Glomerular endothelial cell (primary cell): ENCODE results near the gene MYO1E. TPM values are rescaled to one million over a fixed set of nuclear protein-coding genes. Genes with fewer than 3 reads are reported as not detected.
"Not testable (repeated sequence)": the region's sequence is repeated elsewhere in the genome, so short reads cannot be mapped to it uniquely, and the experiment has no call there.

Source experiments
- DNase-seq: peaks from one replicate; pipeline ENCODE4 v3.0.0-alpha.2; 2011; ENCODE audit warnings: low read depth, low spot score; ENCODE audit errors: extremely low read depth
- total RNA-seq: library from RNA; depleted of rRNA; stranded (reverse); fragments of >200 nt; gene quantifications from 2 replicates; pipeline ENCODE4 v1.2.3, GENCODE V29; 2015

The MYO1E gene
- total RNA-seq, 1 donor from 2014 or later, result 137 TPM

- no peak for DNase-seq
Measured at GRCh38 chr15:59388670-59389069, 16.0 kb upstream of the MYO1E start.

GRCh38 chr15:59387196-59387878 lies 14.7 kb upstream of the MYO1E start:
- DNase-seq, result not testable (repeated sequence)

- no peak for DNase-seq
Measured at GRCh38 chr15:59385171-59385570, 12.5 kb upstream of the MYO1E start.

- no peak for DNase-seq
Measured at GRCh38 chr15:59384507-59384906, 11.8 kb upstream of the MYO1E start.

- no peak for DNase-seq
Measured at GRCh38 chr15:59380902-59381610, 8.4 kb upstream of the MYO1E start.

- DNase-seq, result no peak
Measured at GRCh38 chr15:59379531-59379930, 6.9 kb upstream of the MYO1E start.

- DNase-seq, result no peak
Measured at GRCh38 chr15:59378855-59379254, 6.2 kb upstream of the MYO1E start.

GRCh38 chr15:59377924-59378323 lies 5.3 kb upstream of the MYO1E start:
- DNase-seq, result no peak

GRCh38 chr15:59376733-59377132 lies 4.1 kb upstream of the MYO1E start:
- no peak for DNase-seq

- no peak for DNase-seq
Measured at GRCh38 chr15:59373215-59373614, 544 bp upstream of the MYO1E start.

- DNase-seq, result no peak
Measured at GRCh38 chr15:59371458-59372351, 966 bp downstream of the MYO1E start.

GRCh38 chr15:59369597-59369996 lies 3.1 kb downstream of the MYO1E start:
- no peak for DNase-seq

- DNase-seq, result no peak
Measured at GRCh38 chr15:59367022-59367451, 5.6 kb downstream of the MYO1E start.

- no peak for DNase-seq
Measured at GRCh38 chr15:59366333-59367021, 6.2 kb downstream of the MYO1E start.

GRCh38 chr15:59364248-59364647 lies 8.4 kb downstream of the MYO1E start:
- DNase-seq, result no peak

- no peak for DNase-seq
Measured at GRCh38 chr15:59362331-59362730, 10.3 kb downstream of the MYO1E start.

GRCh38 chr15:59360896-59361295 lies 11.8 kb downstream of the MYO1E start:
- no peak for DNase-seq

GRCh38 chr15:59360305-59360704 lies 12.4 kb downstream of the MYO1E start:
- no peak for DNase-seq

GRCh38 chr15:59355730-59356129 lies 16.9 kb downstream of the MYO1E start:
- no peak for DNase-seq

GRCh38 chr15:59354417-59355031 lies 18.1 kb downstream of the MYO1E start:
- DNase-seq, result no peak
